GM18873 (cell line): ENCODE results near the gene ERBB3.

ENCODE experiments used
- ATAC-seq: cut with Tn5 transposase; IDR thresholded peaks from one replicate; pipeline ENCODE4 v1.9.1; 2021; ENCODE audit warnings: mild to moderate bottlenecking, moderate library complexity, moderate number of reproducible peaks; ENCODE audit not compliant: unreplicated experiment, low FRiP score

ERBB3 gene

GRCh38 chr12:56129206-56129941, 49.4 kb downstream of the ERBB3 start:
- ATAC-seq, result no peak

GRCh38 chr12:56129942-56130495, 50.1 kb downstream of the ERBB3 start:
- no peak for ATAC-seq

GRCh38 chr12:56130876-56131275, 50.9 kb downstream of the ERBB3 start:
- no peak for ATAC-seq

- no peak for ATAC-seq
Measured at GRCh38 chr12:56134897-56135296, 54.9 kb downstream of the ERBB3 start.

GRCh38 chr12:56137853-56138571, 58.0 kb downstream of the ERBB3 start:
- ATAC-seq, result no peak

GRCh38 chr12:56141946-56142784, 62.2 kb downstream of the ERBB3 start:
- ATAC-seq, result no peak

- ATAC-seq, result no peak
Measured at GRCh38 chr12:56143217-56143616, 63.3 kb downstream of the ERBB3 start.

GRCh38 chr12:56143870-56144269, 63.9 kb downstream of the ERBB3 start:
- no peak for ATAC-seq

GRCh38 chr12:56145217-56145616, 65.3 kb downstream of the ERBB3 start:
- no peak for ATAC-seq

GRCh38 chr12:56146492-56147460, 66.8 kb downstream of the ERBB3 start:
- no peak for ATAC-seq

GRCh38 chr12:56150563-56150962, 70.6 kb downstream of the ERBB3 start:
- ATAC-seq, result no peak

GRCh38 chr12:56151672-56152131, 71.7 kb downstream of the ERBB3 start:
- ATAC-seq, result peak; percentile 42

- ATAC-seq, result peak; percentile 74
Measured at GRCh38 chr12:56152132-56152755, 72.3 kb downstream of the ERBB3 start, which contains the start of gene MYL6B. Gene MYL6B, plus strand, starts transcription at chr12:56152587. Its CDS starts 1,332 bp downstream, at chr12:56153919.
